Neural progenitor cell (in vitro differentiated cells): ENCODE data around the gene OPTC.

ENCODE experiments used
- EZH2 ChIP-seq: fragments of 200-600 bp; sonication (generic); IDR thresholded peaks from 2 replicates; pipeline ENCODE4 v1.6.1; 2017; ENCODE audit warnings: antibody characterized with exemption, mild to moderate bottlenecking, moderate library complexity
- EZH2phosphoT487 ChIP-seq: fragments of 200-600 bp; sonication (generic); IDR thresholded peaks from 2 replicates; pipeline ENCODE4 v1.6.1; 2017; ENCODE audit warnings: antibody characterized with exemption
- TF ChIP-seq, protein P1 (sequence below): fragments of 200-600 bp; sonication (generic); IDR thresholded peaks from 2 replicates; pipeline ENCODE4 v1.5.1; 2017; ENCODE audit warnings: antibody characterized with exemption, mild to moderate bottlenecking

DNA sequence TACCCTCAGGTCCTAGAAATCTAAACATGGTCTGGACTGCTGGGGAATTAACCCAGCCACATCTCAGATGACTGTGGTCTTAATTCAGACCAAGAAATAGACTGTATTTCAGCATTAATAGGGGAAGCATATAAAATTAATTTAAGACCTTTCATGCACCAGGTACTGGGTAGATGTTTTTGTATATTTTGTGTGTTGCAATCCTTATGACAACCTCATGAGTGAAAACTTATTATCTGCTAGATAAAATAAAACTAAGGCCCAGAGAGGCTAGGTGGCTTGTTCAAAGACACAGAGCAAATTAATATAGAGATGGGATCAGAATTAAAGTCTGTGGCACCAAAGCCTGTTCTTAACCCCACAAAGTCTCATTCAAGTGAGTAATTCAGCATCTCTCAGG lies 40.1 kb downstream of the OPTC start:
- TF ChIP-seq EZH2 (no peak), EZH2phosphoT487 (no peak)
- TF ChIP-seq, protein P1, sequence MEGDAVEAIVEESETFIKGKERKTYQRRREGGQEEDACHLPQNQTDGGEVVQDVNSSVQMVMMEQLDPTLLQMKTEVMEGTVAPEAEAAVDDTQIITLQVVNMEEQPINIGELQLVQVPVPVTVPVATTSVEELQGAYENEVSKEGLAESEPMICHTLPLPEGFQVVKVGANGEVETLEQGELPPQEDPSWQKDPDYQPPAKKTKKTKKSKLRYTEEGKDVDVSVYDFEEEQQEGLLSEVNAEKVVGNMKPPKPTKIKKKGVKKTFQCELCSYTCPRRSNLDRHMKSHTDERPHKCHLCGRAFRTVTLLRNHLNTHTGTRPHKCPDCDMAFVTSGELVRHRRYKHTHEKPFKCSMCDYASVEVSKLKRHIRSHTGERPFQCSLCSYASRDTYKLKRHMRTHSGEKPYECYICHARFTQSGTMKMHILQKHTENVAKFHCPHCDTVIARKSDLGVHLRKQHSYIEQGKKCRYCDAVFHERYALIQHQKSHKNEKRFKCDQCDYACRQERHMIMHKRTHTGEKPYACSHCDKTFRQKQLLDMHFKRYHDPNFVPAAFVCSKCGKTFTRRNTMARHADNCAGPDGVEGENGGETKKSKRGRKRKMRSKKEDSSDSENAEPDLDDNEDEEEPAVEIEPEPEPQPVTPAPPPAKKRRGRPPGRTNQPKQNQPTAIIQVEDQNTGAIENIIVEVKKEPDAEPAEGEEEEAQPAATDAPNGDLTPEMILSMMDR = no peak
